ENCODE measurements around the gene SLC35C1. TPM values are rescaled to one million over a fixed set of nuclear protein-coding genes. Genes with fewer than 3 reads are reported as not detected.
"Not testable (repeated sequence)": the region's sequence is repeated elsewhere in the genome, so short reads cannot be mapped to it uniquely, and the experiment has no call there.

The SLC35C1 gene
- total RNA-seq, 2 donors from 2014 or later, result 14.1 to 20.6 TPM

- Histone ChIP-seq H3K4me1 (replicated peaks) (no peaks in the 10 kb centered on the region), H3K4me3 (no peak overlapping the region), H3K27ac (no peak overlapping the region), H3K36me3 (no peaks in the 10 kb centered on the region), H3K9me3 (no peaks in the 10 kb centered on the region), H3K27me3 (replicated peaks; ENCODE audit: insufficient read depth) (no peaks in the 10 kb centered on the region)
- no peak for DNase-seq (ENCODE audit: low spot score)
- WGBS, result 90% methylated on average over 5 of the region's 5 CpGs
- TF ChIP-seq POLR2AphosphoS5 (IDR thresholded peaks at IDR 0.05), result no peak
- TF ChIP-seq, protein P1, sequence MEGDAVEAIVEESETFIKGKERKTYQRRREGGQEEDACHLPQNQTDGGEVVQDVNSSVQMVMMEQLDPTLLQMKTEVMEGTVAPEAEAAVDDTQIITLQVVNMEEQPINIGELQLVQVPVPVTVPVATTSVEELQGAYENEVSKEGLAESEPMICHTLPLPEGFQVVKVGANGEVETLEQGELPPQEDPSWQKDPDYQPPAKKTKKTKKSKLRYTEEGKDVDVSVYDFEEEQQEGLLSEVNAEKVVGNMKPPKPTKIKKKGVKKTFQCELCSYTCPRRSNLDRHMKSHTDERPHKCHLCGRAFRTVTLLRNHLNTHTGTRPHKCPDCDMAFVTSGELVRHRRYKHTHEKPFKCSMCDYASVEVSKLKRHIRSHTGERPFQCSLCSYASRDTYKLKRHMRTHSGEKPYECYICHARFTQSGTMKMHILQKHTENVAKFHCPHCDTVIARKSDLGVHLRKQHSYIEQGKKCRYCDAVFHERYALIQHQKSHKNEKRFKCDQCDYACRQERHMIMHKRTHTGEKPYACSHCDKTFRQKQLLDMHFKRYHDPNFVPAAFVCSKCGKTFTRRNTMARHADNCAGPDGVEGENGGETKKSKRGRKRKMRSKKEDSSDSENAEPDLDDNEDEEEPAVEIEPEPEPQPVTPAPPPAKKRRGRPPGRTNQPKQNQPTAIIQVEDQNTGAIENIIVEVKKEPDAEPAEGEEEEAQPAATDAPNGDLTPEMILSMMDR (IDR thresholded peaks at IDR 0.05), result no peak
- no peak for TF ChIP-seq POLR2A (IDR thresholded peaks at IDR 0.05)
- intact Hi-C loops (cut with DNase I), result no loop called here
Measured at GRCh38 chr11:45820211-45820857, 15.4 kb downstream of the SLC35C1 start.

DNA sequence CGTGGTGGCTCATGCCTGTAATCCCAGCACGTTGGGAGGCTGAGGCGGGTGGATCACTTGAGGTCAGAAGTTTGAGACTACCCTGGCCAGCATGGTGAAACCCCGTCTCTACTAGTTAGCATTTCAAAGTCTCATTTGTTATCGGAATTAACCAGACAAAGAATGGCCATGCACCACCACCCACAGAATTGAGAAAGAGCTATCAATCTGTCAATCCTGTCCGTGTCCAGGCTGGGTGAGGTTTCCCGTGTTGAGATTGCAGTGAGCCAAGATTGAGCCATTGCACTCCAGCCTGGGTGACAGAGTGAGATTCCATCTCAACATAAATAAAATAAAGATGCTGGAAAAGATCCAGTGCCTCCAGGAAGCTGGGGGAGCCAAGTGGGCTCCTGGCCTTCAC, 21.5 kb downstream of the SLC35C1 start:
- H3K36me3 ChIP-seq; DNase-seq (ENCODE audit: low spot score); H3K9me3 ChIP-seq; H3K27ac ChIP-seq; H3K4me3 ChIP-seq; intact Hi-C loops (cut with DNase I); H3K4me1 ChIP-seq (replicated peaks); H3K27me3 ChIP-seq (replicated peaks; ENCODE audit: insufficient read depth): not testable (repeated sequence)
- 44% methylated on average over 7 of the region's 7 CpGs for WGBS

DNA sequence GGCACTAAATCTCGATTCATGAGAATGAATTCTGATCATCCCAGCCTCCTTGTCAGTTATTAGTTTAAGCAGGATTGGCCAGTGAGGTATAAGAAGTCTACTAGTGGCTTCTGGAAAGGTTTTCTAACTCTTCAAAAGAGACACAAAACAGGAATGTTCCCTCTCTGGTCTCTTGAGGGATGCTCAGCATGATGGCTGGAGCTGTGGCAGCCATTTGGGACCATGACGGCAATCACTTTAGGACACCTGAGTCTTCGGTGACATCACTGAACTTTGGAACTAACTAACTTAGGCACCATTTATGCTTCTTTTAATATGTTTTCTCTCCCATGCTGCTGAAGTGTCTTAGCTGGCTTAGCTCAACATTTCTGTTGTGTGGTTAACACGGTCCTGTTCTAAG, 22.2 kb downstream of the SLC35C1 start:
- Histone ChIP-seq H3K27ac (no peak overlapping the region), H3K36me3 (no peaks in the 10 kb centered on the region), H3K27me3 (replicated peaks; ENCODE audit: insufficient read depth) (no peaks in the 10 kb centered on the region), H3K4me3 (no peak overlapping the region), H3K9me3 (no peaks in the 10 kb centered on the region), H3K4me1 (replicated peaks) (no peaks in the 10 kb centered on the region)
- intact Hi-C loops (cut with DNase I), result no loop called here
- DNase-seq (ENCODE audit: low spot score), result no peak
- TF ChIP-seq POLR2A (IDR thresholded peaks at IDR 0.05) (no peak), POLR2AphosphoS5 (IDR thresholded peaks at IDR 0.05) (no peak)
- TF ChIP-seq, protein P1 (IDR thresholded peaks at IDR 0.05), result no peak
- WGBS, result 92% methylated on average over 4 of the region's 4 CpGs

GRCh38 chr11:45828996-45829395, 24.0 kb downstream of the SLC35C1 start:
- Histone ChIP-seq H3K27ac (no peak overlapping the region), H3K27me3 (replicated peaks; ENCODE audit: insufficient read depth) (no peaks in the 10 kb centered on the region), H3K4me1 (replicated peaks) (no peaks in the 10 kb centered on the region), H3K9me3 (no peaks in the 10 kb centered on the region), H3K4me3 (no peak overlapping the region), H3K36me3 (no peaks in the 10 kb centered on the region)
- TF ChIP-seq, protein P1 (IDR thresholded peaks at IDR 0.05), result no peak
- TF ChIP-seq POLR2A (IDR thresholded peaks at IDR 0.05) (no peak), POLR2AphosphoS5 (IDR thresholded peaks at IDR 0.05) (no peak)
- WGBS, result 72% methylated on average over 4 of the region's 4 CpGs
- intact Hi-C loops (cut with DNase I), result no loop called here
- no peak for DNase-seq (ENCODE audit: low spot score)

DNA sequence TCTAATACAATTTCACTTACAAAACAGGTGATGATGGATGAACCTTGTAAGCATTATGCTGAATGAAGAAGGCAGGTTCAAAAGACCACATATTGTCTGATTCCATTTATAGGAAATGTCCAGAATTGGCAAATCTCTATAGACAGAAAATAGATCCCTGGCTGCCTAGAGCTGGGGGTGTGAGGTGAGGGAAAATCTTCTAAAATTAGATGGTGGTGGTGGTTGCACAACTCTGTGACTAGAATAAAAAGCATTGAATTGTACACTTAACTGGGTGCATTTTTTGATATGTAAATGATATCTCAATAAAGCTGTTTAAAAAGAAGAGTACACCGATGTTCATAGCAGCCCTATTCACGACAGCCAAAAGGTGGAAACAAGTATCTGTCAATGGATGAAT, 25.6 kb downstream of the SLC35C1 start:
- no peaks in the 10 kb centered on the region for H3K9me3 ChIP-seq
- DNase-seq (ENCODE audit: low spot score), result no peak
- 94% methylated on average over 2 of the region's 2 CpGs for WGBS
- no peaks in the 10 kb centered on the region for H3K27me3 ChIP-seq (replicated peaks; ENCODE audit: insufficient read depth)
- H3K4me3 ChIP-seq, result no peak overlapping the region
- no peaks in the 10 kb centered on the region for H3K36me3 ChIP-seq
- H3K27ac ChIP-seq, result no peak overlapping the region
- TF ChIP-seq, protein P1 (IDR thresholded peaks at IDR 0.05), result no peak
- TF ChIP-seq POLR2A (IDR thresholded peaks at IDR 0.05) (no peak), POLR2AphosphoS5 (IDR thresholded peaks at IDR 0.05) (no peak)
- no peaks in the 10 kb centered on the region for H3K4me1 ChIP-seq (replicated peaks)
- intact Hi-C loops (cut with DNase I), result no loop called here
